ENCODE data around the gene MEP1A. TPM values are rescaled to one million over a fixed set of nuclear protein-coding genes. Genes with fewer than 3 reads are reported as not detected.

MEP1A gene
- total RNA-seq, 2 experiments from 2014 or later, result not detected

DNA sequence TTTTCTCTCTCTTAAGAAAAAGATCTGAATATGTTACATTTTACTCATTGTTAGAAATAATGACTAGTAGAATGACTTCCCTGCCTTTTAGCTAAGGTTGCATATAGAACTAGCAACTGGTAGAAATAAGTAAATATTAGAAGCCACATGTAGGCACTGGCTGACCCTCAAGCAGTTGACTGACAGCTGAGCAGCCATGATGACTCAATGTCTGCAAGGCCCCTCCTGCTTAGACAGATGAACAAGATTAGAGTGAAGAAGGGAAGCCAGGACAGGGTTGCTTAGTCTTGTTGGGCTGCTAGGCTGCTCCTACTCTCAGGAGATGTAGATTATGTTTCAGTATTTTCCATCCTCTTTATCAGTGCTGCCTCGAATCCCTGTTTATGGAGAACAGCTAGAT is 6.5 kb downstream of the MEP1A start:
- H3K36me3 ChIP-seq (ENCODE audit: insufficient read depth, low read length), result no peaks in the 10 kb centered on the region
- DNase-seq (no peak), ATAC-seq (ENCODE audit: poor library complexity) (no peak)
- peaks cover 24% of the 10 kb centered on the region for H3K27me3 Mint-ChIP-seq
- H3K36me3 Mint-ChIP-seq (ENCODE audit: low read depth), result no peaks in the 10 kb centered on the region
- no peaks in the 10 kb centered on the region for H3K4me1 ChIP-seq (ENCODE audit: insufficient read depth, low read length)
- no peak overlapping the region for H3K4me3 ChIP-seq (ENCODE audit: low read length)
- H3K27me3 ChIP-seq (ENCODE audit: control insufficient read depth in 1 of 2, insufficient read depth in 2 of 2, low read length in 2 of 2), result no peaks in the 10 kb centered on the region
- CTCF ChIA-PET, result no interaction called here
- no peak for TF ChIP-seq CTCF (IDR thresholded peaks at IDR 0.05)
- no peak overlapping the region for H3K27ac Mint-ChIP-seq
- H3K9me3 Mint-ChIP-seq, result no peaks in the 10 kb centered on the region
- POLR2A ChIA-PET, result no interaction called here
- H3K4me1 Mint-ChIP-seq (ENCODE audit: low read depth), result no peaks in the 10 kb centered on the region
- intact Hi-C loops (cut with DNase I, micrococcal nuclease), result no loop called here
- H3K27ac ChIP-seq (ENCODE audit: low read depth in 1 of 2, low read length in 2 of 2), result no peak overlapping the region
- no peak overlapping the region for H3K4me3 Mint-ChIP-seq
- H3K9me3 ChIP-seq (ENCODE audit: control insufficient read depth in 1 of 2, insufficient read depth in 1 of 2, low read length in 2 of 2), result no peaks in the 10 kb centered on the region

- Mint-ChIP-seq H3K27me3 (peaks cover 70% of the 10 kb centered on the region), H3K9me3 (no peaks in the 10 kb centered on the region), H3K4me3 (no peak overlapping the region), H3K4me1 (ENCODE audit: low read depth) (no peaks in the 10 kb centered on the region), H3K27ac (no peak overlapping the region), H3K36me3 (ENCODE audit: low read depth) (no peaks in the 10 kb centered on the region)
- intact Hi-C loops (cut with DNase I, micrococcal nuclease), result no loop called here
- no peak for ATAC-seq (ENCODE audit: poor library complexity)
- Histone ChIP-seq H3K9me3 (ENCODE audit: control insufficient read depth in 1 of 2, insufficient read depth in 1 of 2, low read length in 2 of 2) (no peaks in the 10 kb centered on the region), H3K4me1 (ENCODE audit: insufficient read depth, low read length) (no peaks in the 10 kb centered on the region), H3K27ac (ENCODE audit: low read depth in 1 of 2, low read length in 2 of 2) (no peak overlapping the region), H3K36me3 (ENCODE audit: insufficient read depth, low read length) (no peaks in the 10 kb centered on the region), H3K4me3 (ENCODE audit: low read length) (no peak overlapping the region), H3K27me3 (ENCODE audit: control insufficient read depth in 1 of 2, insufficient read depth in 2 of 2, low read length in 2 of 2) (peaks cover 0 to 28% of the 10 kb centered on the region in 2 experiments)
- DNase-seq, result no peak
- CTCF ChIA-PET, result no interaction called here
- POLR2A ChIA-PET, result no interaction called here
- no peak for TF ChIP-seq CTCF (IDR thresholded peaks at IDR 0.05)
These were observed 15.6 kb downstream of the MEP1A start for GRCh38 chr6:46808806-46809205.

- no peaks in the 10 kb centered on the region for H3K36me3 ChIP-seq (ENCODE audit: insufficient read depth, low read length)
- H3K36me3 Mint-ChIP-seq (ENCODE audit: low read depth), result no peaks in the 10 kb centered on the region
- H3K27me3 Mint-ChIP-seq, result peaks cover 51% of the 10 kb centered on the region
- intact Hi-C loops (cut with DNase I, micrococcal nuclease), result no loop called here
- peaks cover 0 to 5% of the 10 kb centered on the region in 2 experiments for H3K9me3 ChIP-seq (ENCODE audit: control insufficient read depth in 1 of 2, insufficient read depth in 1 of 2, low read length in 2 of 2)
- H3K4me1 Mint-ChIP-seq (ENCODE audit: low read depth), result no peaks in the 10 kb centered on the region
- H3K4me3 ChIP-seq (ENCODE audit: low read length), result no peak overlapping the region
- no peaks in the 10 kb centered on the region for H3K4me1 ChIP-seq (ENCODE audit: insufficient read depth, low read length)
- ChIA-PET CTCF (no interaction called here), POLR2A (no interaction called here)
- ATAC-seq (ENCODE audit: poor library complexity), result no peak
- no peak overlapping the region for H3K27ac ChIP-seq (ENCODE audit: low read depth in 1 of 2, low read length in 2 of 2)
- no peak overlapping the region for H3K4me3 Mint-ChIP-seq
- no peak for DNase-seq
- no peak overlapping the region for H3K27ac Mint-ChIP-seq
- peaks cover 0 to 5% of the 10 kb centered on the region in 2 experiments for H3K27me3 ChIP-seq (ENCODE audit: control insufficient read depth in 1 of 2, insufficient read depth in 2 of 2, low read length in 2 of 2)
- H3K9me3 Mint-ChIP-seq, result no peaks in the 10 kb centered on the region
- no peak for TF ChIP-seq CTCF (IDR thresholded peaks at IDR 0.05)
These were observed 21.9 kb downstream of the MEP1A start for GRCh38 chr6:46815130-46815529.
